ENCODE data around the gene CLPTM1L.
"Not testable (repeated sequence)": the region's sequence is repeated elsewhere in the genome, so short reads cannot be mapped to it uniquely, and the experiment has no call there.

The CLPTM1L gene

DNA sequence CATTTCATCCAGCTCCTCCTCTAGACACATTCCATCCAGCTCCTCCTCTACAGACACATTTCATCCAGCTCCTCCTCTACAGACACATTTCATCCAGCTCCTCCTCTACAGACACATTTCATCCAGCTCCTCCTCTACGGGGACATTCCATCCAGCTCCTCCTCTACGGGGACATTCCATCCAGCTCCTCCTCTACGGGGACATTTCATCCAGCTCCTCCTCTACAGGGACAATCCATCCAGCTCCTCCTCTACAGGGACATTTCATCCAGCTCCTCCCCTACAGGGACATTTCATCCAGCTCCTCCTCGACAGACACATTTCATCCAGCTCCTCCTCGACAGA, 18.4 kb downstream of the CLPTM1L start:
- DNase-seq, ATAC-seq: not testable (repeated sequence)

DNA sequence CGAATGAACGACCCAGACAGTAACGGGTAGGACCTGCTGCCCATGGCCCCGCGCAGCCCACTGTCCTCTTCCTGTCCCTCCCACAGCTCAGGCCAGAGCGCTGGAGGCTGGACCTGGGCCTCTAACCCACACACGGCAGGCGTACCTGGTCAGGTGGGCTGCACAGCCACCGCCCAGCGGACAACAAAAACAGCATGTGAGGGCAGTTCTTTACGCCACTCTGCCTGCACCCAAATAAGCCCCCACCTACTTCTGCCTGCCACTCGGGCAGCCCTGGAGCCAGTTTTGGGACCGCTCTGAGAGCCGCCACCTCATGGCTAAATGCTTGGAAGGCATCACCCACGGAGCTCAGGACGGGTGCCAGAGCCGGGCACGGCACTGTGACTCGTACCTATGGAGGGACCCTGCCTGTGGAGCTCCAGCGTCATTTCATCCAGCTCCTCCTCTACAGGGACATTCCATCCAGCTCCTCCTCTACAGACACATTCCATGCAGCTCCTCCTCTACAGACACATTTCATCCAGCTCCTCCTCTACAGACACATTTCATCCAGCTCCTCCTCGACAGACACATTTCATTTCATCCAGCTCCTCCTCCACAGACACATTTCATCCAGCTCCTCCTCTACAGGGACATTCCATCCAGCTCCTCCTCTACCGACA, 18.9 kb downstream of the CLPTM1L start:
- DNase-seq: no peak
- no peak for ATAC-seq

DNA sequence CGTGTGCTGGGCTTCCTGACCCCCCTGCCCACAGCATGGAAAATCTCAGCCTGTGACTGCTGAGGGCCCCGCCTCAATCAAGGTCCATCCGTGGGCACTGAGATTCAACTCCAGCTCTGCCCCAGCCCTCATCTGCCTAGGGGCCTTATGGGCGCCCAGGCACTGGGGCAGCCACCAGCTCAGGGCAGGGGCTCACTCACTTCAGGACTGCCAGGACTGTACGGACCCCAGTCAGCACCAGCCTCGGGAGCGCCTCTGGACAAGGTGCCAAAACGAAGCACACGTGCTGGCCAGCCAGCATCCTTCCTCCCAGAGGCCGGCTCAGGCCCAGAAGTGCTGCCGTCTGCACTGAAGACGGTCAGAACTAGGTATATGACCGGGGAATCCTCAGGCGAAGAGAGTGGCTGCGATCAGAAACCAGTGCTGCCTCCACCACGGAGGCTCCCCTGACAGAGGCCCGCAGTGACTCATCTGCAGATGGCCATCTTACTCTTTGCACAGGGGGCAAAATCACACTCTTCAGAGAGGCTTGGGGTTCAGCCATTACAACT, 19.6 kb downstream of the CLPTM1L start:
- DNase-seq: no peak
- no peak for ATAC-seq

DNA sequence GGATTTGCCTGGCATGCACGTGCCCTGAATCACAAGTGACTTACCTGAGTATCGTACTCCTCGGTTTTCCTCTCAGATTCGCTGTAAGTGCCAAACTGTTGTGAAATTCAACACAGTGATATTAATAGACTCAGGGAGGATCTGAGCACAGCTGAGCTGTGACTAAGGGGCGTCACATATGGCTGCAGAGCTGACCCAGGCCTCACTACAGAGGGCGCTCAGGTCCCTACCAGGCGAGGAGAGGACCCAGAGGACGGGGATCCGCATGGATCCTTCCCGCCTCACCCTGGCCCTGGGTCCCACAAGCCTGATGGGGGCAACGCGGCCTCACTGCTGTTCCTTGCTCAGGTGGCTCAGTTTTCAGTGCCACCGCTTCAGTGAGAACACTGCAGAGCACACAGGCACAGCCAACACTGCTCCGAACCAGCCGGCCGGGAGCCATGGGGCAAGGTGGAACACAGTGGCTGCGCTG, 20.1 kb downstream of the CLPTM1L start:
- no peak for ATAC-seq
- DNase-seq: no peak

DNA sequence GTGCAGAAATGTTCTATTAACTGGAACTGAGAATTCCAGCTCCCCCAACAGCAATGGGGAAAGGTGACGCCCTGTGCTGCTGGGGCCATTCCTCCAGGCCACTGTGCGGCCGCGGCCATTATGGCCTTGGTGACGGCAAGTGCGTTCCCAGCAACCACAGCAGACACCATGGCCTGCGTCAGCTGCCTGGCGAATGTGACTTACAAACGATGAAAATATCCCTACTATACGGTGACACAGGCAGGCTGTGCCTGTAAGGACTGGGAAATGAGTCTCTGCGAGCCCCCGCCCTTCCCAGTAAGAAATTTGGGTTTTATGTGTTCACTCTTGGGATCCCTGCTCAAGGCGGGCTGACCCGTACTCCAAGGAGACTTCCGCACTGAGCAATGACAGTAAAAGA, 20.6 kb downstream of the CLPTM1L start:
- DNase-seq (no peak), ATAC-seq (no peak)

- DNase-seq (no peak), ATAC-seq (no peak)
Observed at GRCh38 chr5:1323803-1324173, 21.1 kb downstream of the CLPTM1L start.

GRCh38 chr5:1322955-1323802, 21.7 kb downstream of the CLPTM1L start:
- DNase-seq (no peak), ATAC-seq (no peak)

DNA sequence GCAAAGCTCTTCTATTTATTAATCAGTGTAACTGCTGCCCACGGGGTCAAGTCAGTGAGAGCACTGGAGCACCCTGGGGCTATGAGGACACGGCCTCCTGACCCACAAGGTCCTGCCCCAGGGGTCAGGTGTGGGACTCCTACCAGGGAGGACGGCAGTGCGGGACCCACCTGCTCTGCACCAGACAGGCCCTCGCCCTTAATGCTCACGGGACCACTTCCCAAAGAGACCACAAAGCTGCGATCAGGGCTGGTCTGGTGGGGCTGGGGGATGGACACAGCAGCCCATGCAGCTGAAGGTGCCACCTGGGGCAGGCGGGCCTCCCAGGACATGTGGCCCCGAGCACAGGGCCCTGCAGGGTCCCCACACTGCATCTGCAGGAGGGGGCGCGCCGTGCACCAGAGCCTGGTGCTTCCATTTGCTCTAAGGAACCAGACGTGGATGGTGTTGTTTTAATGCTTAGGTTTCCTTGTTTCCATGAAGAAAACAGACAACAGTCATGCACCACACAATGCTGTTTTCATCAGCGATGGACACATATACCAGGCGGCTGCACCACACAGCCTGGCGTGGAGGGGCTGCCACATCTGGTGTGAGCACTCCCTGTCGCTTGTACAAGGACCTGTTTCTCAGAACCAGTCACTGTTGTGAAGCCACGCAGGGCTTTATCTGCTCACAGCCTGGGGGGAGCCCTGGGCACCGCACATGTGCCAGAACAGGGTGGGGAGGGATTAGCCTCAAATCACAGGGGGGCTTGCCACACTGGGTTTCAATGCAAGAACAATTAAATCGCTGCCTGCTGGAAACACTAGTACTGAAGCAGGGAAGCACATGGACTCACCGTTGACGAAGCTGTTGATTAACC, 22.6 kb downstream of the CLPTM1L start:
- DNase-seq: no peak
- no peak for ATAC-seq

- ATAC-seq (no peak), DNase-seq (no peak)
Observed at GRCh38 chr5:1321576-1321975, 23.3 kb downstream of the CLPTM1L start.

GRCh38 chr5:1320436-1321344, 24.2 kb downstream of the CLPTM1L start:
- ATAC-seq (no peak), DNase-seq (no peak)

- DNase-seq (no peak), ATAC-seq (no peak)
Observed at GRCh38 chr5:1319436-1320256, 25.3 kb downstream of the CLPTM1L start.

DNA sequence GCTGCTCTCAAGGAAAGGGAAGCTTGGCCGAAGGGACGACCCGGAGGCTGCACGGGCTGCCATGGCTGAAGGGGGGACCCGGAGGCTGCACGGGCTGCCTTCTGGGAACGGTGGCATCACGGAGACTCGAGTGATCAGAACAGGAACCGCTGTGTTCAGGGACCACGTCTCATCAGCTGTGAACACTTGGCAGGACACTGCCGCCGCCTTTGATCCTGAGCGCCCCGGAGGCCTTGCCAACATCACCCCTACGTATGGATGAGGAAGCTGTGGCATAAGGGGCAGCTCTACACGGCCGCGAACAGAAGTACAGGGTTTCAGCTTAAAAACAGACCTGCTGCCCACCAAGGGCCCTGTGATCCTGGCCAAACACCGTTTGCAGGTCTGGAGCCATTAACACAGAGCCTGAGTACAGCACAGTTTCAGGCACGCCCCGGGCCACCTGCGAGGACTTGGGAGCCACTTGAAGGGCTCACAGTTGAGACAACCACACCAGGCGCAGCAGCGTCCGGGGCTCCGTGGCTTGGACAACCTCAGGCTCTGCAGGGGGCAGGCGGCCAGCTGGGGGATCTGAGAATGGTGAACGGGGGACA, 26.1 kb downstream of the CLPTM1L start:
- ATAC-seq: no peak
- no peak for DNase-seq

DNA sequence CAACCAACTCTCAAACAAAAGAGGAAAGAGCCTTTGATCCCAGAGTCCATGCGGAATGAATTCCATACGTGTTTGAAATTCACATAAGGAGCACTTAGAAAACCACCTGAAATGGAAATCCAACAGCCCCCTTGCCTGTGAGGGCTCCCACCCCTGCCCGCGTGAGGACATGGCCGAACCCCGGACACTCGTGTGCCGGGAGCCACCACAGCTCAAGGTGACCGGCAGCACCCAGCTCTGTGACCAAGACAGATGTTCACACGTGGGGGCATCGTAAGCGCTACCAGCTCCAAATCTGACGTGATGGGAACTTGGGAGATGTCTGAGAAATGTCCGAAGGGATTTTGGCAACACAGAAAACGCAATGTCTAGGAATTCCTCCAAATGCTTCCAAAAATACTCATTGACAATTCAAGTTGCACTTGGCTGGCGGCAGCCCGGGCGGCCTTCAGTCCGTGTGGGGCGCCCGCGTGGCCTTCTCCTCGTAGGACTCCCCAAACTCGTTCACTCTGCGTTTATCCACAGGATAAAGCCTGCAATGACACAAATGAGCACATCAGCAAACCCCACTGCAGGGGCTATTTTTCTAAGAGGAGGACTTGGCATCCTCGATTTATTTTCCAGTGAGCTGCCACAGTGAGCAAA, 26.9 kb downstream of the CLPTM1L start:
- DNase-seq (no peak), ATAC-seq (no peak)

- DNase-seq (no peak), ATAC-seq (no peak)
Observed at GRCh38 chr5:1316588-1317340, 28.1 kb downstream of the CLPTM1L start.

- ATAC-seq: peak; percentile 27
Observed at GRCh38 chr5:1315709-1316587, 29.0 kb downstream of the CLPTM1L start.

DNA sequence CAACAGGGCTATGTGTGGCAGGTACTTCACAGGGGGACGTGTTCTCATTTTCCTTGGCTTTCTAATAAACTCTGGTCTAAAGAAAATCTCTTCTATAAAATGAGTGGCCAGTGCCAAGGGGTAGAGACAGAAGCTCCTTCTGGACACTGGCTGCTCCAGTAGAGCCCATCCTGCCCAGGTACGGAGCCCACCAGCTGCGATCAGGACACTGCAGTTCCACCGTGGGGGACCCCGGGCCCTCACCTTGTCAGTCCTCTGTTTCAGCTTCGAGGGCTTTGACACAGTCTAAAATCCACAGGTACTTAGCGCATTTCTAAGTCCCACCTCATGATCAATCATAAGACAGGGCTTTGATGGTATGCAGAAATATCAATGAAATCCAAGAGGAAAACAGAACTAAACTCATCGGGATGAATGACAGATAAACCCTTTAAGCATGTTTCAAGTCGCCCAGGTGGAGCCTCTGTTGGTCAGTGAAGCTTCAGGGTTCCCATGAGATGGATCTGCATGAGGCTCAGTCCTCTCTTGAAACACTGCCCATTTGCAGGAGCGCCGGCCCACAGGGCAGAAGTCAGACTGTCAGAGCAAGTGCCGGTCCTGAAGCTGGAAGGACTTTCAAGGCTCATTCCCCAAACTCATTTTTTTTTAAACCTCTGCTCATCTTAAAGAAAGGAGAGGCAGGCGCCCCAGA, 29.7 kb downstream of the CLPTM1L start:
- ATAC-seq (no peak), DNase-seq (no peak)

More at GRCh38 chr5:1315709-1316587, 29.0 kb downstream of the CLPTM1L start:
- peak; percentile 42 for DNase-seq

- ATAC-seq: no peak
- DNase-seq: no peak
Observed at GRCh38 chr5:1314564-1314982, 30.3 kb downstream of the CLPTM1L start.
